Liver (tissue), 3 donors: ENCODE measurements around the gene THRAP3.

Experiments used
- EGR1 ChIP-seq, 2 donors: IDR thresholded peaks; 2 replicates each; pipeline ENCODE4 v1.6.1; 2016 to 2018; ENCODE audit warnings: antibody characterized with exemption in 2 of 2, low read depth in 2 of 2
- GABPA ChIP-seq, 2 donors: IDR thresholded peaks in 1 of 2; conservative IDR thresholded peaks in 1 of 2; 2 replicates each; pipeline ENCODE4 v1.6.1; 2016; ENCODE audit warnings: antibody characterized with exemption in 2 of 2, mild to moderate bottlenecking in 1 of 2, moderate library complexity in 1 of 2
- HNF4A ChIP-seq, 2 donors: conservative IDR thresholded peaks; 2 replicates each; pipeline ENCODE4 v1.6.1; 2016; ENCODE audit warnings: antibody characterized with exemption in 2 of 2, mild to moderate bottlenecking in 2 of 2
- JUND ChIP-seq, 2 donors: IDR thresholded peaks; 2 replicates each; pipeline ENCODE4 v1.6.1; 2016; ENCODE audit warnings: antibody characterized with exemption in 2 of 2
- RAD21 ChIP-seq, 2 donors: IDR thresholded peaks; 2 replicates each; pipeline ENCODE4 v1.6.1; 2016; ENCODE audit warnings: antibody characterized with exemption in 2 of 2, mild to moderate bottlenecking in 2 of 2
- RXRA ChIP-seq, 2 donors: IDR thresholded peaks; 2 replicates each; pipeline ENCODE4 v1.6.1; 2017 to 2018; ENCODE audit warnings: antibody characterized with exemption in 2 of 2, mild to moderate bottlenecking in 1 of 2
- SP1 ChIP-seq: IDR thresholded peaks from 2 replicates; pipeline ENCODE4 v1.6.1; 2018; ENCODE audit warnings: antibody characterized with exemption, mild to moderate bottlenecking
- TAF1 ChIP-seq: conservative IDR thresholded peaks from 2 replicates; pipeline ENCODE4 v1.6.1; 2016; ENCODE audit warnings: antibody characterized with exemption, mild to moderate bottlenecking
- YY1 ChIP-seq: IDR thresholded peaks from 2 replicates; pipeline ENCODE4 v1.6.1; 2016; ENCODE audit warnings: antibody characterized with exemption, mild to moderate bottlenecking
- TF ChIP-seq, protein P1 (sequence below): fragments of 150-350 bp; IDR thresholded peaks from 2 replicates; pipeline ENCODE4 v1.5.1; 2017; ENCODE audit warnings: improper control_type of control experiment, low read depth, low read length; ENCODE audit not compliant: missing input control
- TF ChIP-seq, protein P2 (sequence below): IDR thresholded peaks from 2 replicates; pipeline ENCODE4 v1.6.1; 2016; ENCODE audit warnings: antibody characterized with exemption, mild to moderate bottlenecking
- TF ChIP-seq, protein P3 (sequence below): IDR thresholded peaks from 2 replicates; pipeline ENCODE4 v1.6.1; 2016; ENCODE audit warnings: antibody characterized with exemption
- donor health status: healthy.
- donor health status: healthy.

DNA sequence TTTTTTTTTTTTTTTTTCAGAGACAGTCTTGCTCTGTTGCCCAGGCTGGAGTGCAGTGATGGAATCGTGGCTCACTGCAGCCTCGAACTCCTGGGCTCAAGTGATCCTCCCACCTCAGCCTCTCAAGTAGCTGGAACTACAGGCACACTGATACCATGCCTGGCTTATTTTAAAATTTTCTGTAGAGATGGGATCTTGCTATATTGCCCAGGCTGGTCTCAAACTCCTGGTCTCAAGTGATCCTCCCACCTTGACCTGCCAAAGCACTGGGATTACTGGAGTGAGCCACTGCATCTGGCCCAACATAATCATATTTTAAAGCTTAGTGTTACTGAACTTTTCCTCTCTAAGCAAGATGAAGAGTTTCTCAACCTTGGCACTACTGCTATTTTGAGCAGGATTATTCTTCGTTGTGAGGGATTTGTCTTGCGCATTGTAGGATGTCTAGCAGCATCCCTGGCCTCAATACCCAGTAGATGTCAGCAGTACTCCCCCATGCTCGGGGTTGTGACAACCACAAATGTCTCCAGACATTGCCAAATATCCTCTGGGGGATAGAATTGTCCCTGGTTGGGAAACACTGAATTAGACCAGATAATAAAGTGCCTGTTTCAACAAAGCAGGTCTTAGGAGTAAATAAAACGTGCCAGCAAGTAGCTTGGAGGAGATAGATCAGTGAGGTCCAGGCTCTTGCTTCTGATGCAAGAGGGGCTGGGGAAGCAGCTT is 15.1 kb upstream of the THRAP3 start:
- TF ChIP-seq, protein P1, sequence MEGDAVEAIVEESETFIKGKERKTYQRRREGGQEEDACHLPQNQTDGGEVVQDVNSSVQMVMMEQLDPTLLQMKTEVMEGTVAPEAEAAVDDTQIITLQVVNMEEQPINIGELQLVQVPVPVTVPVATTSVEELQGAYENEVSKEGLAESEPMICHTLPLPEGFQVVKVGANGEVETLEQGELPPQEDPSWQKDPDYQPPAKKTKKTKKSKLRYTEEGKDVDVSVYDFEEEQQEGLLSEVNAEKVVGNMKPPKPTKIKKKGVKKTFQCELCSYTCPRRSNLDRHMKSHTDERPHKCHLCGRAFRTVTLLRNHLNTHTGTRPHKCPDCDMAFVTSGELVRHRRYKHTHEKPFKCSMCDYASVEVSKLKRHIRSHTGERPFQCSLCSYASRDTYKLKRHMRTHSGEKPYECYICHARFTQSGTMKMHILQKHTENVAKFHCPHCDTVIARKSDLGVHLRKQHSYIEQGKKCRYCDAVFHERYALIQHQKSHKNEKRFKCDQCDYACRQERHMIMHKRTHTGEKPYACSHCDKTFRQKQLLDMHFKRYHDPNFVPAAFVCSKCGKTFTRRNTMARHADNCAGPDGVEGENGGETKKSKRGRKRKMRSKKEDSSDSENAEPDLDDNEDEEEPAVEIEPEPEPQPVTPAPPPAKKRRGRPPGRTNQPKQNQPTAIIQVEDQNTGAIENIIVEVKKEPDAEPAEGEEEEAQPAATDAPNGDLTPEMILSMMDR = no peak
- TF ChIP-seq TAF1 (no peak), GABPA (IDR thresholded peaks at IDR 0.05 in 1 of 2, conservative IDR thresholded peaks at IDR 0.05 in 1 of 2) (no peak), SP1 (no peak), EGR1 (IDR thresholded peaks at IDR 0.05; ENCODE audit: low read depth in 2 of 2) (no peak), HNF4A (conservative IDR thresholded peaks at IDR 0.05) (no peak), RAD21 (IDR thresholded peaks at IDR 0.05) (no peak), RXRA (IDR thresholded peaks at IDR 0.05) (no peak), JUND (IDR thresholded peaks at IDR 0.05) (no peak), YY1 (no peak)
- TF ChIP-seq, protein P2, sequence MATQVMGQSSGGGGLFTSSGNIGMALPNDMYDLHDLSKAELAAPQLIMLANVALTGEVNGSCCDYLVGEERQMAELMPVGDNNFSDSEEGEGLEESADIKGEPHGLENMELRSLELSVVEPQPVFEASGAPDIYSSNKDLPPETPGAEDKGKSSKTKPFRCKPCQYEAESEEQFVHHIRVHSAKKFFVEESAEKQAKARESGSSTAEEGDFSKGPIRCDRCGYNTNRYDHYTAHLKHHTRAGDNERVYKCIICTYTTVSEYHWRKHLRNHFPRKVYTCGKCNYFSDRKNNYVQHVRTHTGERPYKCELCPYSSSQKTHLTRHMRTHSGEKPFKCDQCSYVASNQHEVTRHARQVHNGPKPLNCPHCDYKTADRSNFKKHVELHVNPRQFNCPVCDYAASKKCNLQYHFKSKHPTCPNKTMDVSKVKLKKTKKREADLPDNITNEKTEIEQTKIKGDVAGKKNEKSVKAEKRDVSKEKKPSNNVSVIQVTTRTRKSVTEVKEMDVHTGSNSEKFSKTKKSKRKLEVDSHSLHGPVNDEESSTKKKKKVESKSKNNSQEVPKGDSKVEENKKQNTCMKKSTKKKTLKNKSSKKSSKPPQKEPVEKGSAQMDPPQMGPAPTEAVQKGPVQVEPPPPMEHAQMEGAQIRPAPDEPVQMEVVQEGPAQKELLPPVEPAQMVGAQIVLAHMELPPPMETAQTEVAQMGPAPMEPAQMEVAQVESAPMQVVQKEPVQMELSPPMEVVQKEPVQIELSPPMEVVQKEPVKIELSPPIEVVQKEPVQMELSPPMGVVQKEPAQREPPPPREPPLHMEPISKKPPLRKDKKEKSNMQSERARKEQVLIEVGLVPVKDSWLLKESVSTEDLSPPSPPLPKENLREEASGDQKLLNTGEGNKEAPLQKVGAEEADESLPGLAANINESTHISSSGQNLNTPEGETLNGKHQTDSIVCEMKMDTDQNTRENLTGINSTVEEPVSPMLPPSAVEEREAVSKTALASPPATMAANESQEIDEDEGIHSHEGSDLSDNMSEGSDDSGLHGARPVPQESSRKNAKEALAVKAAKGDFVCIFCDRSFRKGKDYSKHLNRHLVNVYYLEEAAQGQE = no peak
- TF ChIP-seq, protein P3, sequence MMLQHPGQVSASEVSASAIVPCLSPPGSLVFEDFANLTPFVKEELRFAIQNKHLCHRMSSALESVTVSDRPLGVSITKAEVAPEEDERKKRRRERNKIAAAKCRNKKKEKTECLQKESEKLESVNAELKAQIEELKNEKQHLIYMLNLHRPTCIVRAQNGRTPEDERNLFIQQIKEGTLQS = no peak
